ENCODE data around the gene ALOX15B. TPM values are rescaled to one million over a fixed set of nuclear protein-coding genes. Genes with fewer than 3 reads are reported as not detected.
A peak's percentile ranks its signal among the peaks of the same experiment; 100 is the strongest.
"Not testable (repeated sequence)": the region's sequence is repeated elsewhere in the genome, so short reads cannot be mapped to it uniquely, and the experiment has no call there.

Gene ALOX15B
- total and polyA plus RNA-seq, 8 donors: 0.38 to 112 (median 0.53) TPM

GRCh38 chr17:8019665-8020650, 18.9 kb upstream of the ALOX15B start:
- H3K9me3 ChIP-seq: no peaks in the 10 kb centered on the region
- TF ChIP-seq CTCF (IDR thresholded peaks at IDR 0.05): no peak
- peak; percentile 48 for ATAC-seq
- intact Hi-C loops (cut with DNase I): no loop called here
- peak in 2 of 4 donors; percentile 79 to 88 for DNase-seq
- H3K27me3 ChIP-seq: peaks cover 0 to 19% of the 10 kb centered on the region in 2 donors
- H3K4me1 ChIP-seq: peaks cover 29 to 78% of the 10 kb centered on the region in 2 donors
- no peak overlapping the region for H3K27ac ChIP-seq
- H3K4me3 ChIP-seq: no peak overlapping the region
- H3K36me3 ChIP-seq: no peaks in the 10 kb centered on the region

DNA sequence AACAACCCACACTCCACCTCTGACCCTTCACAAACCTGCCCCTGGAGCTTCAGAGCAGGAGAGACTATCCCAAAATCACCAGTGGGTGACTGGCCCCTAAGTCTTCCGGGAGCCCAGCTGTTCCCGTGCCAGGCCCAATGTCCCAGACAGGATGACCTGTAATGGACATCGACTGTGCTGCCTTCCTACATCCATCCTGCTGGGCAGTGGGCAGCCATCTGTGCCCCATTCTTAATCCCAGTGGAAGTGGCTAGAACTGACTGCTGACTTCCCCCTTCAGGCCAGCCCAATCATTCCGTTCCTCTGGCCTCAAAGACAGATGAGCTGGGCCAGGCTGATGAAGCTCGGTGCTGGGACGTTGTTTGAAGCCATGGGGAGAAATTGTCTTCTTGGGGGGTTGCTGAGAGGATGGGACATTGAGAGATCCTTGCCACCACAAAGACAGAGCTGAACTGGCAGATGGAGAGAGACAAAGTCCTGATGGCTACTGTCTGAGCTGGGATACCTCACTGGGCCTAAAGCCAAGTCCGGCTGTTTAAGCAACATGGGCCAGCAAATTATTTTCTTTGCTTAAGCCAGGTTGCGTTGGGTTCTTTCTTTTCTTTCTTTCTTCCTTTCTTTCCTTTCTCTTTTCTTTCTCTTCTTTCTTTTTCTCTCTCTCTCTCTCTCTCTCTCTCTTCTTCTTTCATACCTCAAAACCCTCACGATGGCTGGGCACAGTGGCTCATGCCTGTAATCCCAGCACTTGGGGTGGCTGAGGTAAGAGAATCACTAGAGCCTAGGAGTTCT, 17.9 kb upstream of the ALOX15B start:
- Histone ChIP-seq H3K27ac (no peak overlapping the region), H3K4me1 (peaks cover 26 to 75% of the 10 kb centered on the region in 2 donors), H3K4me3 (no peak overlapping the region), H3K27me3 (peaks cover 0 to 9% of the 10 kb centered on the region in 2 donors), H3K9me3 (no peaks in the 10 kb centered on the region), H3K36me3 (no peaks in the 10 kb centered on the region)
- ATAC-seq (no peak), DNase-seq (no peak)
- TF ChIP-seq CTCF (IDR thresholded peaks at IDR 0.05): no peak
- intact Hi-C loops (cut with DNase I): no loop called here

DNA sequence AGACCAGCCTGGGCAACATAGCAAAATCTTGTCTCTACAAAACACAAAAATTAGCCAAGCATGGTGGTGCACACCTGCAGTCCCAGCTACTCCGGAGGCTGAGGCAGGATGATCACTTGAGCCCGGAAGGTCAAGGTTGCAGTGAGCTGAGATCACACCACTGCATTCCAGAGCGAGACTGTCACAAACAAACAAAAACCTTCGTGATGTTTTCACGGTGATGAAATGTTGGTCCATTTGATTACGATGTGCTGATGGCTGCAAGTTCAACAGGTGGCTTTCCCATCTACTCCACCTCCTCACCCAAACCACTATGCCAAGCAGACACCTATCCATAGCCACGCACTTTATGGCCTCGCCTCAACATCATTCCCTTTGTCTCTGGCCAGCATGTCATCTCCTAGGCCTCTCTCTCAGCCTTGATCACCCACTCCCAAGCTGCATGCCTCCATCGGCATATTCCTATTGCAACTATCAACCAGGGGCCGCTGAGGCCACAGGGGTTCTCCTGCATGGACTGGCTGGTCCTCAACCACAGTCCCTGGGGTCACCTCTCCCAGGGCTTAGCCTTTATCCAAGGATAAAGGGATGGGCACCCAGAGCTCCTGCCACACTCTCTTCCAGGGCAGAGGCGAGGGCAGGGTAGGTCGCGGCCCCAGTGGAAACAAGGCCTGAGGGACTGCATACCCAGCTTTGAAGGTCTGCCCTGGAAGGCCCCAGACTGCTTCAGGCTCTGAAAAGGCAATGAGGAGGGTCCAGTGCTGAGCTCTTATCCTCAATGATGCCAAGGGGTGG, 17.1 kb upstream of the ALOX15B start:
- H3K9me3 ChIP-seq: no peaks in the 10 kb centered on the region
- intact Hi-C loops (cut with DNase I): no loop called here
- DNase-seq (no peak), ATAC-seq (no peak)
- H3K4me3 ChIP-seq: no peak overlapping the region
- H3K27me3 ChIP-seq: peaks cover 0 to 1% of the 10 kb centered on the region in 2 donors
- no peak overlapping the region for H3K27ac ChIP-seq
- H3K4me1 ChIP-seq: peaks cover 20 to 67% of the 10 kb centered on the region in 2 donors
- TF ChIP-seq CTCF (IDR thresholded peaks at IDR 0.05): no peak
- H3K36me3 ChIP-seq: no peaks in the 10 kb centered on the region

- no peak overlapping the region for H3K27ac ChIP-seq
- H3K9me3 ChIP-seq: no peaks in the 10 kb centered on the region
- ATAC-seq (peak; percentile 36), DNase-seq (no peak)
- H3K4me3 ChIP-seq: no peak overlapping the region
- H3K27me3 ChIP-seq: peaks cover 0 to 6% of the 10 kb centered on the region in 2 donors
- peaks cover 13 to 60% of the 10 kb centered on the region in 2 donors for H3K4me1 ChIP-seq
- no peak for TF ChIP-seq CTCF (IDR thresholded peaks at IDR 0.05)
- intact Hi-C loops (cut with DNase I): no loop called here
- H3K36me3 ChIP-seq: no peaks in the 10 kb centered on the region
Observed at GRCh38 chr17:8022360-8023003, 16.4 kb upstream of the ALOX15B start.

- Histone ChIP-seq H3K27me3 (peaks cover 0 to 22% of the 10 kb centered on the region in 2 donors), H3K4me1 (peaks cover 7 to 43% of the 10 kb centered on the region in 2 donors), H3K27ac (peak overlapping the region in 1 of 2 donors; percentile 60)
- intact Hi-C loops (cut with DNase I); DNase-seq; H3K9me3 ChIP-seq; H3K36me3 ChIP-seq; ATAC-seq; H3K4me3 ChIP-seq: not testable (repeated sequence)
Observed at GRCh38 chr17:8024161-8024560, 14.7 kb upstream of the ALOX15B start.

All from left lung (tissue), 10 donors.